HEK293T (cell line): ENCODE results near the gene GALNT2.

Experiments
- CTCF ChIA-PET: fragments of 350-600 bp; formaldehyde crosslinking; extraction: SDS; loops from one replicate; lab custom pipeline; 2021; ENCODE audit warnings: antibody characterized with exemption, inconsistent platforms; lab: Yijun Ruan, JAX
- POLR2A ChIA-PET: fragments of 350-600 bp; formaldehyde crosslinking; extraction: SDS; loops from one replicate; lab custom pipeline; 2020; ENCODE audit warnings: antibody characterized with exemption, inconsistent platforms; lab: Yijun Ruan, JAX
- DNase-seq: peaks from one replicate; pipeline ENCODE4 v3.0.0; 2012; ENCODE audit warnings: mixed read lengths; ENCODE audit errors: extremely low spot score
- ARNT ChIP-seq: fragments of 450-650 bp; IDR thresholded peaks from 2 replicates; pipeline ENCODE4 v1.6.1; 2017; ENCODE audit warnings: mild to moderate bottlenecking
- BHLHE40 ChIP-seq: fragments of 450-650 bp; IDR thresholded peaks from 2 replicates; pipeline ENCODE4 v1.6.1; 2016; ENCODE audit warnings: mild to moderate bottlenecking, moderate library complexity, borderline replicate concordance
- CTBP1 ChIP-seq: fragments of 450-650 bp; IDR thresholded peaks from 2 replicates; pipeline ENCODE4 v1.6.1; 2016; ENCODE audit warnings: borderline replicate concordance
- ELF4 ChIP-seq: fragments of 450-650 bp; IDR thresholded peaks from 2 replicates; pipeline ENCODE4 v1.6.1; 2017; ENCODE audit warnings: antibody characterized with exemption
- FOXA1 ChIP-seq: fragments of 450-650 bp; IDR thresholded peaks from 2 replicates; pipeline ENCODE4 v1.6.1; 2016; ENCODE audit warnings: mild to moderate bottlenecking
- FOXK2 ChIP-seq: fragments of 450-650 bp; IDR thresholded peaks from 2 replicates; pipeline ENCODE4 v1.6.1; 2016; ENCODE audit warnings: mild to moderate bottlenecking
- FOXM1 ChIP-seq: fragments of 450-650 bp; IDR thresholded peaks from 2 replicates; pipeline ENCODE4 v1.6.1; 2017; ENCODE audit warnings: mild to moderate bottlenecking, borderline replicate concordance
- HDGF ChIP-seq: fragments of 450-650 bp; IDR thresholded peaks from 2 replicates; pipeline ENCODE4 v1.6.1; 2017; ENCODE audit warnings: antibody characterized with exemption, borderline replicate concordance
- L3MBTL2 ChIP-seq: fragments of 450-650 bp; conservative IDR thresholded peaks from 2 replicates; pipeline ENCODE4 v1.6.1; 2016; ENCODE audit warnings: mild to moderate bottlenecking
- LEF1 ChIP-seq: fragments of 450-650 bp; IDR thresholded peaks from 2 replicates; pipeline ENCODE4 v1.6.1; 2017; ENCODE audit warnings: mild to moderate bottlenecking, borderline replicate concordance
- NFRKB ChIP-seq: fragments of 450-650 bp; IDR thresholded peaks from 2 replicates; pipeline ENCODE4 v1.6.1; 2016; ENCODE audit warnings: mild to moderate bottlenecking, moderate library complexity
- PKNOX1 ChIP-seq: fragments of 450-650 bp; IDR thresholded peaks from 2 replicates; pipeline ENCODE4 v1.6.1; 2016
- SP1 ChIP-seq: fragments of 450-650 bp; IDR thresholded peaks from 2 replicates; pipeline ENCODE4 v1.6.1; 2017
- SUZ12 ChIP-seq: fragments of 450-650 bp; IDR thresholded peaks from 2 replicates; pipeline ENCODE4 v1.6.1; 2016; ENCODE audit warnings: mild to moderate bottlenecking
- TARDBP ChIP-seq: fragments of 450-650 bp; IDR thresholded peaks from 2 replicates; pipeline ENCODE4 v1.6.1; 2016
- ZNF384 ChIP-seq: fragments of 450-650 bp; IDR thresholded peaks from 2 replicates; pipeline ENCODE4 v1.6.1; 2016

GALNT2 gene

GRCh38 chr1:230146709-230147108 lies 79.7 kb downstream of the GALNT2 start:
- TF ChIP-seq FOXA1: no peak
- TF ChIP-seq TARDBP: no peak
- TF ChIP-seq FOXM1: no peak
- TF ChIP-seq PKNOX1: no peak
- TF ChIP-seq CTBP1: no peak
- no peak for TF ChIP-seq ZNF384
- no peak for TF ChIP-seq SP1
- no peak for TF ChIP-seq NFRKB
- TF ChIP-seq FOXK2: no peak
- no peak for TF ChIP-seq LEF1
- no peak for TF ChIP-seq HDGF
- no peak for TF ChIP-seq BHLHE40
- TF ChIP-seq L3MBTL2: no peak
- ChIA-PET POLR2A (no interaction called here), CTCF (no interaction called here)
- DNase-seq: no peak

- ChIA-PET CTCF (interaction anchor here (0.6 kb wide), 1 partner anchor 11 kb away, joined by 3 read pairs; no protein-coding TSS in a partner anchor), POLR2A (no interaction called here)
- no peak for TF ChIP-seq CTBP1
- no peak for TF ChIP-seq PKNOX1
- no peak for TF ChIP-seq ARNT
- no peak for TF ChIP-seq HDGF
- no peak for TF ChIP-seq TARDBP
- TF ChIP-seq FOXK2: no peak
- TF ChIP-seq FOXA1: no peak
- no peak for TF ChIP-seq NFRKB
- no peak for TF ChIP-seq LEF1
- no peak for DNase-seq
Measured at GRCh38 chr1:230147253-230148125, 80.5 kb downstream of the GALNT2 start.

- CTCF ChIA-PET: no interaction called here
- POLR2A ChIA-PET: no interaction called here
- no peak for DNase-seq
- no peak for TF ChIP-seq ARNT
- TF ChIP-seq PKNOX1: no peak
Measured at GRCh38 chr1:230148126-230148652, 81.2 kb downstream of the GALNT2 start.

- CTCF ChIA-PET: no interaction called here
- POLR2A ChIA-PET: no interaction called here
Measured at GRCh38 chr1:230148768-230149469, 81.9 kb downstream of the GALNT2 start.

More at GRCh38 chr1:230148768-230149469, 81.9 kb downstream of the GALNT2 start:
- TF ChIP-seq PKNOX1 (no peak), HDGF (no peak), FOXM1 (no peak), SUZ12 (no peak), FOXK2 (no peak), ELF4 (no peak), L3MBTL2 (no peak), ZNF384 (no peak), BHLHE40 (no peak), CTBP1 (no peak), ARNT (no peak), FOXA1 (no peak), LEF1 (no peak), NFRKB (no peak), TARDBP (no peak)
- no peak for DNase-seq
